NCI-H2107 (cell line): Measurements from ENCODE around the gene CLDND1.

ENCODE experiments used
- DNase-seq: peaks from one replicate; lab custom pipeline; 2025; lab: John Stamatoyannopoulos, UW

CLDND1 gene

DNA sequence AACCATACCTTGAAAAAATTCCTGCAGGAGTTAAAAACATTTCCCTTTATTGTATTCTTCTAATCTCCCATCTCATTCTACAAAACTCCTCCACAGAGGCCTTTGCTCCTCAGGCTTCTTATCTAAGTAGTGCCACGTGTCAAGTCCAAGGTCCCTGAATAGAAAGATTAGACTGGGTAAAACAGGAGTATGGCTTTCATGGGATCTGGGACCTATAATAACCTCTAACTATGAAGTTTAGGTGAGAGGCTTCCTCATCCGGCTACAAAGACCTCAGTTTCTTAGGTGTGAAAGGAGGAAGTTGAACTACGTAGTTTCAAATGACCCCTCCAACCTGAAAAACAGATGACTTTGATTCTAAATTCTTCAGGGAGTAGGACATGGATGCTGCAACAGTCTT is 29.1 kb upstream of the CLDND1 start:
- no peak for DNase-seq

GRCh38 chr3:98551236-98551635 is 28.5 kb upstream of the CLDND1 start:
- no peak for DNase-seq

DNA sequence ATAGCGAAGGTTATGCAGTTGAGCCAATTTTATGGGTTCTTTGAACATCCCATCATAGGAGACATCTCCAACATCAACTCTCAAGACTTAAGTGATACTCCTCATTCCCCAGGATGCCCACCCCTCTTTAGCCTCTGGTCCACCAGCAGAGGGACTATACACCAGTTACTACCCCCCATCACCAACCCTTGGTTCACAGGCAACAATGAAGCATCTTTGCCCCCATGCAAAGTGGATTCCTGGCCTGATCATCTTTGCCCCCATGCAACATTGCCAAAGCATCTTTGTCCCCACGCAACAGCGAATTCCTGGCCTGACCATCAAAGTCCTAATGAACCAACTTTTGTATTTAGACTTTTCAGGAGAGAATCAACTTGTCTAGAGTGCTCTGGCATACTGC is 28.1 kb upstream of the CLDND1 start:
- no peak for DNase-seq

DNA sequence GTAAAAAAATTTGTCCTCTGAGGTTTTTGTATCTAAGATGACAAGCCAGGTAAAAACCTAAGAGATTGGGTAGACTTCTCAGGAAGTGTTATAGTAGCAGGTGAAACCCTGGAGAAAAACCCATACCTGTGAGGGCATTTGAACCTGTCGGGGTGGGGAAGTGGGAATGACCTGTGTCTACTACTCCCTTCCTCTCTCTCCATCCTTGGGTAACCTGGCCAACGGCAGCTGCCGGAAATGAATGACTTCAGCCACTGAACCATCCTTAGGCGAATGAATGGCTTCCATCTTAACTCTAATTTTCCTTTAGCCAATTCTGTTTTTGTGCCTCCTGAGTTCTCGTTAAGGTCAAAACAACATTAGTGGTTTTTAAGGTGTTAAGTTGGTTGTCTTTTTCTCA is 25.8 kb upstream of the CLDND1 start:
- DNase-seq: no peak

GRCh38 chr3:98545940-98546339 is 23.2 kb upstream of the CLDND1 start:
- no peak for DNase-seq

GRCh38 chr3:98542623-98543022 is 19.9 kb upstream of the CLDND1 start:
- no peak for DNase-seq

- DNase-seq: no peak
Measured at GRCh38 chr3:98541695-98542094, 19.0 kb upstream of the CLDND1 start.

DNA sequence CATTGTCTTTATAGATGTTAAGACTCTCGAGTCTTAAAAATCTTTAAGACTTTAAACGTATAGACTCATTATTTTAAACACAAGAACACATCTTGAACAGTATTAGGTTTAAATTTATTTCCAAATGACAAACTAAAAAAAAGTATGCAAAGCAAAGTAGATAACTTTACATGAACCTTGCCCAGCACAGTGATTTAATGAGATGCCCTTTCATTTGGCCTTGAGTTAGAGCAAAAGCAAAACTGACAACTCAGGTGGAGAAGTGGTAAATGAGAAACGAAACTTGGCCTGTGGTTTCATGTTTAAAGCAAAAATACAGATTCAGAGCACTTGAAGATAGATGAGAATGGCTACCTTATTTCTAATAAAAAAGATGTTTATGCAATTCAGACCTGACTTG is 17.6 kb upstream of the CLDND1 start:
- no peak for DNase-seq

DNA sequence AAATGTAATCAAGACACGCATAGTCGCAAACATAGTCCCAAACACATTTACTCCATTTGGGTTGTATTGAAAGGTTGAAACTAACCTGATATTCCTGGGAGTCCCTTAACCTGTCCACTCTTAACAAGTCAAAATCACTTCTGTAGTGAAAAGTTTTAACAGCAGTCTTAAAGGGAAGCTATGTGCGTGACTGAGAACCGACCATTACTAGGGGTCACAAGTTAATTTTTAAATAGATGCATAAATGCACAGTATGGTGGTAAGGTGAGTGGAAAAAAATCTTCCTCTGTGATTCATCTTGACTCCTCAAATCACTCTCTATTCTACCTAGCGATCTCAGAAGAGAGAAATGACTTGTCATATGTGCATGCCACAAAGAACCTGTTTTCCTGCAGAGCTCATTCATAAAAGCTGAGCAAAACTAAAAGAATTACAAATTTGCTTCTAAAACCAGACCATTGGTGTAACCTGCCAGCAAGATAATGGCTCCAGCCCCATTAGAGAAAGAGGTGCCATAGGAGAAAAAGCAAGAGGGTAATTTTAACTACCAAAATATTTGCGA is 13.8 kb upstream of the CLDND1 start:
- no peak for DNase-seq

DNA sequence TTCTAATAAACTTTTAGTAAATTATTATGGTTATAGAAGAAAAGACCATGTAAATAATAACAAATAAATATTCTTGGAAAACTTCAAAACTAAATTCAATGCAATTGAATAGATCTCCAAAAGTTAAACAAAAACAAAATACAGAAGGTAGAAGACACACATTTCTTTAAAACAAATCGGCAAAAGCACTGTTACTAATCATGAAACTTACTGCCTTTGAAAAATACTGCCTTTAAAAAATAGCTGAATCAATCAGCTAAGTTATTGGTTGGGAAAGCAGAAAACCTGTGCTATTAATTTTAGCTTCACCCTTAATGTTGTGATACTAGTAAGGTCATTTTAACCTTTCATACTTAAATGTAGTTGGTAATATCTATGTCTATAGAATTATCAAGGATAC is 12.0 kb upstream of the CLDND1 start:
- no peak for DNase-seq

- no peak for DNase-seq
Measured at GRCh38 chr3:98534168-98534567, 11.5 kb upstream of the CLDND1 start.

DNA sequence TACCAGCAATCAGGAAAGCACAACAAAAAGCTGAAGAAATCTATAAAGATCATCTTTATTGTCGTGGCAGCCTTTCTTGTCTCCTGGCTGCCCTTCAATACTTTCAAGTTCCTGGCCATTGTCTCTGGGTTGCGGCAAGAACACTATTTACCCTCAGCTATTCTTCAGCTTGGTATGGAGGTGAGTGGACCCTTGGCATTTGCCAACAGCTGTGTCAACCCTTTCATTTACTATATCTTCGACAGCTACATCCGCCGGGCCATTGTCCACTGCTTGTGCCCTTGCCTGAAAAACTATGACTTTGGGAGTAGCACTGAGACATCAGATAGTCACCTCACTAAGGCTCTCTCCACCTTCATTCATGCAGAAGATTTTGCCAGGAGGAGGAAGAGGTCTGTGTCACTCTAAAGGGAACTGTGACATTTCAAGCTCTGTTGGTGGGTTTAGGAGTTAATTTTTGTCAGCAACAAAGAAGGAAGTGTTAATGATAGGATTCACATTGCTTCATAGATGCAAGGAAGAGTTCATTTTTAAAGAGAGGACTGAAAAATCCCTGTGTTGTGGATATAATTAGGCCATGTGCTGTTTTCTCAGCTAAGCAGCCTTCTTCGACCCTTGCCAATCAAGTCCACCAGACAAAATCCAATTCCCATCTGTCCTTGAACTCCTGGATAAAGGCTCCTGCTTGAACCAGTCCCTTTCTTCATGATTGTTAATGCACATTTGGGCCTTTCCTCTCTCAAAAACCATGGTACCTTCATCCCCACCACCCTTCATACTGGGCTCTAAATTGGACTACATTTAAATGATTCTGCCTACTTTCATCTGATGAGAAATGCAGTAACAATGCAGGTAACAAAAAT is 10.2 kb upstream of the CLDND1 start:
- DNase-seq: no peak

- no peak for DNase-seq
Measured at GRCh38 chr3:98532275-98532637, 9.6 kb upstream of the CLDND1 start.

DNA sequence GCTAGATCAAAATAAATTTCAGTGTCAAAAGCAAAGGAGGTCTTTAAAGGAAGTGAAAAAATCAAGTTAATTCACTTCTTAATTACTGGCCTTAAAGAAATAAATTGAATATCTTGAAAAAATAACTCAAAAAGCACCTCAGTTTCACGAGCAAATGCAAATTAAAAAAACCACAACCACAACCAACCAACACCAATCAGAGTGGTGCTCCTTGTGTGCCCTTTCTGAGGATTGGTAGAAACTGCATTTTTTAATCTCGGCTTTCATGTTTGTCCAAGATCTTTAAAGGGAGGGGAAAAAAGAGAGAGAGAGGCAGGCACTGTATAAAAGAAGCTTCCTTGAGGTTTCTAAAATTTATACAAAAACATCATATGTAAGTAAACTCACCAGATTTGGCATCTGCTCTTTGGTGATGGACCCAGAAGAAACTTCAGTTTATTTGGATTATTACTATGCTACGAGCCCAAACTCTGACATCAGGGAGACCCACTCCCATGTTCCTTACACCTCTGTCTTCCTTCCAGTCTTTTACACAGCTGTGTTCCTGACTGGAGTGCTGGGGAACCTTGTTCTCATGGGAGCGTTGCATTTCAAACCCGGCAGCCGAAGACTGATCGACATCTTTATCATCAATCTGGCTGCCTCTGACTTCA is 9.0 kb upstream of the CLDND1 start, which contains the start of gene GPR15:
Gene GPR15 (plus strand): TSS at position 357 of the 653 bp plus-strand sequence. CDS start 56 bp downstream, at position 413.
- no peak for DNase-seq

GRCh38 chr3:98530676-98531075 is 8.0 kb upstream of the CLDND1 start:
- DNase-seq: no peak

- DNase-seq: no peak
Measured at GRCh38 chr3:98529856-98530459, 7.3 kb upstream of the CLDND1 start.

DNA sequence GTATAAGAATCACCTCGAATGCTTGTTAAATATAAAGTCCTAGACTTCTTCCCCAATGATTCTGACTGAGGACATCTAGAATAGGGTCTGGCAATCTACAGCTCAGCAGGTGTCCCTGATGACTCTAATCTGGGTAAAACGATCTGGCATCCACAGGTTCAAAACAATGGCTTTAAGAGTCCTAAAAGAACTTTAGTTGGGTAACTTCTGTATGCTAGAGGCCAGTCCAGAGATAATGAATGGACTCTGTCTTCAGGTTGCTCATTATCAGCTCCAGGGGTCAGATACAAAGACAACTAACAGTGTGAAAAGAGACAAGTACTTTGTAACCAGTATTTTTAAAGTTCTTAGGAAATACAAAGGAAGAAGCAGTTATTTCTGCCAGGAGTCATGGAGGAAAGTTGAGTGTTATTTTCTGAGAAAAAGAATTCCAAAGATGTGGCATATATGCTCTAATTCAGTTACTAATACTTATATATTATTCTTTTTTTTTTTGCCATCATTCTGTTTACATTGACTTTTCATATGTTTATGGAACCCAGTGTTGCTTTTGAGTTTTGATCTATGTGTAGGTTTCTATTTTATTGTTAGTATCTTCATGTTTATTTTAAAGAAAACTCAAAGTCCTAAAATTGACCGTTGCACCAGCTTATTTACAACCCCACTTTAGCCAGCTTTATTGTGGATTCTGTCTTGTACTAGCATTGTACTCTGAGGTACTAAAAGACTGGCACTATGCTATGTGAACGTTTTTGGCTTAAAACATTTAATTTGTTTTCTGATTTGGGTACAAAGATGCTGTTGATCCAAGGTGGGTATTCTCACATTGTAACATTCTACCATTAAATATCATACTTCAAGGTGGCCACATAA is 6.0 kb upstream of the CLDND1 start:
- DNase-seq: no peak

DNA sequence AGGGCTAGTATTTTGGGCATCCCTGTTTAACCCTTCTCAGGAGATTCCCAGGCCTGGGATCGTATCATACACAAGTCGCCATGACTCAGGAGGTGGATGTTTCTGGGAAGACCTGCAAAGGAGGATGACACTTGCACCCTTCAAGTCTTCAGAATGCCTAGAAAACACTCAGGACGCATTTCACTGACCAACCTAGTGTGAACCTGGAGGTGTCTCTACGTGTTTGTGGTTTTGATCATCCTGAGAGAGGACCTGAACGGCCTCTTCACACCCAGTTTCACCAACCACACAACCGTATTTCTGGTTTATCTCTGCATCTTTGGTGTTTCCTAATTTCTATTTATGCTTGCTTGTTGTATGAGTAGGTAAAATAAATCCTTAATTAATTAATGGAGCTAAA is 2.8 kb upstream of the CLDND1 start:
- DNase-seq: no peak

GRCh38 chr3:98521897-98522543 is 682 bp downstream of the CLDND1 start:
- DNase-seq: peak; percentile 18

- DNase-seq: no peak
Measured at GRCh38 chr3:98519351-98519750, 3.4 kb downstream of the CLDND1 start.

DNA sequence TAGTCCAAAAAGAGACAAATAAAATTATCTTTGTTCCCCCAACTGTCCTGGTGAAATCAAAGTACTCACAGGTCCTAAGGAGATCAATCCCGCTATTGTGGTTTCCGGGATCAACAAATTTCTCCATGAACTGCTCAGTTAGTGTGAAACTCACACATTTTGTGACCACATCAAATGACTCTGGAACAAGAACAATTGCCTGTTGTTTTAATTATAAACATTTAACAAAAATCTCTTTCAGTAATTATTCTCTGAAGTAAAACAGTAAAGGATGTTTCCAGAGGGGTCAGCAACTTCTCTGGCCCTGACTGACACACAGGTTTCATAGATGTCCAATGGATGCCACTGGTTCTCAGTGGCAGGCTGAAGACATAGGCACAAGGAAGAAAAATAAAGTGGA is 3.9 kb downstream of the CLDND1 start:
- no peak for DNase-seq
